Calu3 (cell line): ENCODE measurements around the gene CXXC1. TPM values are rescaled to one million over a fixed set of nuclear protein-coding genes. Genes with fewer than 3 reads are reported as not detected.
A peak's percentile ranks its signal among the peaks of the same experiment; 100 is the strongest.

ENCODE experiments used
- BruUV-seq: library from RNA; stranded (reverse); fragments of 400-500 nt; replicated peaks from 2 replicates; lab custom pipeline; 2021; lab: Mats Ljungman, UMichigan
- CTCF ChIA-PET: fragments of 300-600 bp; sonication (Branson Sonifier 250); formaldehyde crosslinking; loops from one replicate; lab custom pipeline; 2022; ENCODE audit warnings: antibody characterized with exemption; lab: Charles Lee
- DNase-seq: peaks from one replicate; pipeline ENCODE4 v3.0.0; 2022
- H3K27ac Mint-ChIP-seq: one replicate; pipeline ENCODE4 v1.8.0; 2022; ENCODE audit warnings: mixed read lengths; ENCODE audit not compliant: unreplicated experiment
- H3K27me3 Mint-ChIP-seq: one replicate; pipeline ENCODE4 v1.8.0; 2022; ENCODE audit warnings: mixed read lengths; ENCODE audit not compliant: unreplicated experiment
- H3K36me3 Mint-ChIP-seq: one replicate; pipeline ENCODE4 v1.8.0; 2022; ENCODE audit warnings: mild to moderate bottlenecking, moderate library complexity, mixed read lengths; ENCODE audit not compliant: insufficient read depth, unreplicated experiment
- H3K4me1 Mint-ChIP-seq: one replicate; pipeline ENCODE4 v1.8.0; 2022; ENCODE audit warnings: mild to moderate bottlenecking, low read depth, mixed read lengths; ENCODE audit not compliant: unreplicated experiment
- H3K4me3 Mint-ChIP-seq: one replicate; pipeline ENCODE4 v1.8.0; 2022; ENCODE audit warnings: mild to moderate bottlenecking, low read depth, moderate library complexity, mixed read lengths; ENCODE audit not compliant: unreplicated experiment
- H3K9me3 Mint-ChIP-seq: one replicate; pipeline ENCODE4 v1.8.0; 2022; ENCODE audit warnings: low read depth, mixed read lengths; ENCODE audit not compliant: unreplicated experiment
- intact Hi-C: fragments of 100-400 bp; cut with micrococcal nuclease; formaldehyde crosslinking; loops from one replicate; pipeline ENCODE4 v1.10.0; 2022; ENCODE audit not compliant: unreplicated experiment
- total RNA-seq: library from RNA; stranded (reverse); gene quantifications from 2 replicates; pipeline ENCODE4 v1.2.3, GENCODE V29; 2022
- TF ChIP-seq, protein P1 (sequence below): fragments of 200-600 bp; IDR thresholded peaks from one replicate; pipeline ENCODE4 v1.8.0; 2022; ENCODE audit warnings: antibody characterized with exemption; ENCODE audit not compliant: unreplicated experiment

Gene CXXC1
- total RNA-seq, 1 experiment from 2014 or later: 75.1 TPM

DNA sequence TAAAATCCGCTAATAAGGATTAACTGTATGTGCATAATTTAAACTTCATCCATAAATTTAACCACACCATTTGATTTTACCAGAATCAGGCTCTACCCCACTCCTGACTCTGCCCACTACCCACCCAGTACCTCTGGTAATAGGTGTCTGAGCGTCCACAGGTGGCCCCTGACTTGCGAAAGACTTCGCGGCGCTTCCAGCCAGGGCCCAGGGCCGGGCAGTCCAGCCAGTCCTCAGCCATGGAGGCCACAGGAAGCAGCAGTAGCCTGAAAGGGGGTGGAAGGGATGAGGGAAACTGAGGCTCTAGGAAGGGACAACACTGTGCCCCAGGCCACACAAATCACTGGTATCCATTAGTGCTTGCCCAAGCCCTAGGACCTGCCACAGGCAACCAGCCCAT, 7.7 kb downstream of the CXXC1 start:
- Mint-ChIP-seq H3K4me1 (peaks cover 27% of the 10 kb centered on the region), H3K4me3 (peak overlapping the region; percentile 90), H3K9me3 (no peaks in the 10 kb centered on the region), H3K27me3 (no peaks in the 10 kb centered on the region), H3K27ac (peak overlapping the region; percentile 89), H3K36me3 (peaks cover 50% of the 10 kb centered on the region)
- BruUV-seq: no TSS peak
- intact Hi-C loops: no loop called here
- CTCF ChIA-PET: no interaction called here
- DNase-seq: no peak
- TF ChIP-seq, protein P1, sequence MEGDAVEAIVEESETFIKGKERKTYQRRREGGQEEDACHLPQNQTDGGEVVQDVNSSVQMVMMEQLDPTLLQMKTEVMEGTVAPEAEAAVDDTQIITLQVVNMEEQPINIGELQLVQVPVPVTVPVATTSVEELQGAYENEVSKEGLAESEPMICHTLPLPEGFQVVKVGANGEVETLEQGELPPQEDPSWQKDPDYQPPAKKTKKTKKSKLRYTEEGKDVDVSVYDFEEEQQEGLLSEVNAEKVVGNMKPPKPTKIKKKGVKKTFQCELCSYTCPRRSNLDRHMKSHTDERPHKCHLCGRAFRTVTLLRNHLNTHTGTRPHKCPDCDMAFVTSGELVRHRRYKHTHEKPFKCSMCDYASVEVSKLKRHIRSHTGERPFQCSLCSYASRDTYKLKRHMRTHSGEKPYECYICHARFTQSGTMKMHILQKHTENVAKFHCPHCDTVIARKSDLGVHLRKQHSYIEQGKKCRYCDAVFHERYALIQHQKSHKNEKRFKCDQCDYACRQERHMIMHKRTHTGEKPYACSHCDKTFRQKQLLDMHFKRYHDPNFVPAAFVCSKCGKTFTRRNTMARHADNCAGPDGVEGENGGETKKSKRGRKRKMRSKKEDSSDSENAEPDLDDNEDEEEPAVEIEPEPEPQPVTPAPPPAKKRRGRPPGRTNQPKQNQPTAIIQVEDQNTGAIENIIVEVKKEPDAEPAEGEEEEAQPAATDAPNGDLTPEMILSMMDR: no peak

DNA sequence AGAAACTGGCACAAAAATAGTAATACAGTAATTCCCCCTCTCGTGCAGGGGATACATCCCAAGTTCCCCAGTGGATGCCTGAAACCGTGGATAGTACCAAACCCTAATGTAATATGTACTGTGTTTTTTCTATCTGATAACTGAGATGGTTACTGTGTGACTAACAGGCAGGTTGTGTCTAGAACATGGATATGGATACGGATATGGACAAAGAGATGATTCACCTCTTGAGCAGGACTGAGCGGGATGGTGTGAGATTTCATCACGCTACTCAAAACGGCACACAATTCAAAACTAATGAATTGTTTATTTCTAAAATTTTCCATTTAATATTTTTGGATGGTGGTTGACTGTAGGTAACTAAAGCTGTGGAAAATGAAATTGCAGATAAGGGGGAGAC, 9.6 kb downstream of the CXXC1 start:
- Mint-ChIP-seq H3K27me3 (no peaks in the 10 kb centered on the region), H3K4me3 (no peak overlapping the region), H3K27ac (no peak overlapping the region), H3K36me3 (peaks cover 47% of the 10 kb centered on the region), H3K9me3 (no peaks in the 10 kb centered on the region), H3K4me1 (peaks cover 14% of the 10 kb centered on the region)
- intact Hi-C loops: no loop called here
- no peak for DNase-seq
- BruUV-seq: no TSS peak
- CTCF ChIA-PET: no interaction called here
- TF ChIP-seq, protein P1: no peak

DNA sequence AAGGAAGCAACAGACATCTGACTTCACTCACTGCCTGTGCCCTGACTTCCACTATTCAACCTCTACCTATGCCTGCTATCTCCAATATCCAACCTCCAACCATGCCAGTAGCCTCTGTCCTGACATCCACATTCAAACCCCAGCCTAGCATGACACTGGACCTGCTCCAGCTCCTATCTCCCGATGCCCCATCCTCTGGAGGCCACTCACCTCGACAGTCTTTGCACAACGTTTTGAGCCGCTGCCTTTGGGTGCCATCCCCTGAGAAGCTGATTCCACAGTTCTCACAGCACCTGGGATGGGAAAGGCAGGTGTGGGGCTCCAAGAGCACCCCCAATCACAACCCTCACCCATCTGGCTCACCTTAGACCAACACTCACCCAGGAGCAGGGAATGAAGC, 11.0 kb downstream of the CXXC1 start:
- CTCF ChIA-PET: no interaction called here
- intact Hi-C loops: no loop called here

DNA sequence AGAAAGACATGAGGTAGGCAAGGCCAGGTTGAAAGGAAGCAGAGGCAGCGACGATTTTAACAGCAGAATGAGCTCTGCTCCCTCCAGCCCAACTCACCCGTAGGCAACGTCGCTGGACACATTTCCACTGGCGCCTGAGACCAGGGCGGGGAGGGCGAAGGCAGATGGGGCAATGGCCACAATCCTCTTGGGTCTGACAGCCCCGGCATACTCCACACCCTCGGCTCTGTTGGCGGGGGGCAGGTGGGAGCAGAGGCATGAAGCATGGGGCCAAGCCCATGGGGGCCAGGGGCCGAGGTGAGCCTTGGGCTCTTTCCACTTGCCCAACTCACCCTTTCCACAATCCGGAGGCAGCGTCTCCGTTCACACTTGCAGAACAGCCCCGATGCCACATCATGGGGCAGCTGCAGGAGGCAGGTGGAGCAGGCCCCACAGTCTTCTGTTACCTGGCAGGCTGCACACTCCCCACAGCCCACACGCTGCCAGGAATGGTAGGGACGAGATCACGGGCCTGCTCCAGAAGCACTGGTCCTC, 11.9 kb downstream of the CXXC1 start:
- Mint-ChIP-seq H3K27ac (no peak overlapping the region), H3K4me1 (peaks cover 9% of the 10 kb centered on the region), H3K4me3 (no peak overlapping the region), H3K36me3 (peaks cover 38% of the 10 kb centered on the region), H3K9me3 (no peaks in the 10 kb centered on the region), H3K27me3 (no peaks in the 10 kb centered on the region)
- BruUV-seq: no TSS peak
- TF ChIP-seq, protein P1: no peak
- intact Hi-C loops: no loop called here
- no peak for DNase-seq
- CTCF ChIA-PET: interaction anchor here (1.4 kb wide), 1 partner anchor 57 kb away, joined by 3 read pairs; no protein-coding TSS in a partner anchor

More for the DNA sequence above, 11.0 kb downstream of the CXXC1 start:
- Mint-ChIP-seq H3K9me3 (no peaks in the 10 kb centered on the region), H3K36me3 (peaks cover 43% of the 10 kb centered on the region), H3K27me3 (no peaks in the 10 kb centered on the region), H3K4me3 (no peak overlapping the region), H3K27ac (no peak overlapping the region), H3K4me1 (peaks cover 14% of the 10 kb centered on the region)
- BruUV-seq: no TSS peak
- TF ChIP-seq, protein P1: no peak
- DNase-seq: no peak
